Stimulated activated CD8-positive, alpha-beta memory T cell treated with anti-CD3 and anti-CD28 coated beads, Interleukin-4, amount 100 ng/mL, for 1 hour (primary cell): Measurements from ENCODE around the gene TSC2.
"Not testable (repeated sequence)": the region's sequence is repeated elsewhere in the genome, so short reads cannot be mapped to it uniquely, and the experiment has no call there.

ENCODE experiments used
- DNase-seq, 2 donors: peaks; one replicate each; pipeline ENCODE4 v3.0.0-alpha.2; 2020; ENCODE audit warnings: low read depth in 2 of 2, low spot score in 1 of 2

Gene TSC2

DNA sequence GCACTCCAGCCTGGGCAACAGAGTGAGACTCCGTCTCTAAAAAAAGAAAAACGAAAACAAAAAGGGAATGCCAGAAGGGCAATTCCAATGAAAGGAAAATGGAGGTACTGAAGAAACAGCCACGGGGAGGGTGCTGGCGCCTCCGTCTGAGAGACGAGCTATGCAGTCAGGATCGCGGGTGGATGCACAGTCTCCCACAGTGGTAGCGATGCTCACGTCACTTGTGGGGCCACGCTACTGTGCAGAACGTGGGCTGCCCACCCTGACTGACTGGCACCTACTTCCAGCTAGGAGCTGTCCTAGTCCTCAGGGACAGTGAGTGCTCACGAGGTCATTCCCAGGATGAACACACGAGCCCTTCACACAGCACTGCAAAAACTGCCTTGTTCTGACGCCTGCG, 53.8 kb downstream of the TSC2 start:
- DNase-seq = not testable (repeated sequence)

DNA sequence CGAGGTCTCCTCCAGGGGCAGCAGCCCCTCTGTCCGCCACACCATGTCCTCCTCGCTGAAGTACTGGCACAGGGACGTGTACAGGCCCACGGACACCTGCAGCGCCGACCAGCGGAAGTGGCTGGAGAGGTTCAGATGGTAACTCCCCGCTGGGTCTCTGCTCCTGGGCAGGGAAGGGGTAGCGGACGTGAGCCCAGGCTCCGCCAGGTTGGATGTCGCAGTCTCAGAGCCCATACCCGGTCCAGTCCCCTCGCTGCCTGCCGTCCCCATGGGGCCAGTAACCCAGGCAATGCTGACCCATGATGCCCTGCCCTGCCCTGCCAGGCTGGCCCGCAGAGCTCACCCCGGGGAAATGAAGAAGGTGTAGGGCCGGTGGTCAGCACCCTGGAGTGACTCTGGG, 54.7 kb downstream of the TSC2 start:
- no peak for DNase-seq

DNA sequence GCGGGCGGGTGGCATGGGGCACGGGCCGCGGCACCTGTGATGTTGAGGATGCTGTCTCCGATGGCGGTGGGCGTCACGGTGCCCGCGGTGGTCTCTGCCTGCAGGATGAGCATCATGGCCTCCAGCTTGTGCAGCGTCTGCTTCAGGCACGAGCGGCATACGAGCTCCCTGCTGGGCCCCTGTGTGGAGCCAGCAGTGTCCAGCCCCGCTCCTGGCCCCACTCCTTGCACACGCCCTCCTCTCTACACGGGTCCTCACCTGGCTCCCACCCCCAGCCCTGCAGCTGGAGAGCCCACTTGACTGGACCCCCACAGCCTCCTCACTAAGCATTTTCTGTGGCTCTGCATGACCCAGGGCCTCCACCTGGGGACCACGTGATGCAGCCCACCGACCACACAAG, 56.7 kb downstream of the TSC2 start:
- DNase-seq = not testable (repeated sequence)

DNA sequence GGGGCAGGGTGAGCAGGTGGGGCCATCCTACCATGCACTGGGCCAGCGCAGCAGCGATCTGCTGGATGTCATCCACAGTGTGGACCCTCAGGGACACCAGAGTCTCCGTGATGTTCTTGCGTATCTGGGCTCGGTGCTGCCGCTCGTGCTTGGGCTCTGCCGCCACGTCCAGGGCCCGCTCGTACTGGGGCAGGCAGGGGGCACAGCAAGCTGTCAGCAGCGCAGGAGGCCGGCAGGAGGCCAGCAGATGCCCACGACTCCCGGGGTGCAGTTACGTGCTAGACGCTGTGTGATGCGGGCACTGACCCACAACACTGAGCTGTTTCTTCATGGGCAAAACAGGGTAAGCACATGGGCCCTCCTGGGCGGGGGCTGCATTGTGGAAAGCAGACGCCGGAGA, 57.5 kb downstream of the TSC2 start:
- not testable (repeated sequence) for DNase-seq

DNA sequence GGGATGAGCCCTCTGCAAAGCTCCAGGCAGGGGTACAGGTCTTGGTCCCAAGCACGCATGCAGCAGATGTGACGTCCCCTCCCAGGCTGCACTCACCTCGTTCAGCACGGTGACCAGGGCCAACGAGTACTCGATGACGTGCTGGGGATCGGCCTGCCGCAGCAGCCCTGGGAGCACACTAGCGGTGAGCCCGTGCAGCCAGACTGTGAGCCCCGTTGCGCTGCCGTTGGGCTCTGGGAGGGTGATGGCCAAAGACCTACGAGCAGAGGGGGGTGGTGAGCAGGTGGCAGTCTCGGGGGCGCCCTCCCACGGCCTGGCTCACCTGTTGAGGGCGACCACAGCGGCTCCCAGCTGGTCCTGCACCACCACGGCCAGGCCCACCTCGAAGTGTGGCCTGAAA, 58.0 kb downstream of the TSC2 start:
- not testable (repeated sequence) for DNase-seq

DNA sequence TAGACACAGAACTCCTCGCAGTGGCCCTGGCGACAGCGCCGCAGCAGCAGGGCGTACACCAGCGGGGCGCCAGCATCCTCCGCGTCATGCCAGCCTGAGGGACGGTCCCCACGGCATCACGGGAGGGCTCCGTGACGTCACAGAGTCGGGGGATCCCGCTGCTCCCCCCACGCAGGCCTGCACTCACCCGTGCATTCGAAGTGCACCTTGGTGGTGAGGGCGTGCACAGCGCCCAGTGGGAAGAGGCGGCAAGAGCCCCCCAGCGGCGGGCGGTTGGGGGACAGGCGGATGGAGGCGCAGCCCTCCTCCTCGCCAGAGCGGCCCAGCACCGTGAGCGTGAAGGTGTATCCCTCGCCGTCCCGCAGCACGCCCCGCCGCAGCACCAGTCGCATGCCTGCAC, 58.4 kb downstream of the TSC2 start:
- DNase-seq = not testable (repeated sequence)

DNA sequence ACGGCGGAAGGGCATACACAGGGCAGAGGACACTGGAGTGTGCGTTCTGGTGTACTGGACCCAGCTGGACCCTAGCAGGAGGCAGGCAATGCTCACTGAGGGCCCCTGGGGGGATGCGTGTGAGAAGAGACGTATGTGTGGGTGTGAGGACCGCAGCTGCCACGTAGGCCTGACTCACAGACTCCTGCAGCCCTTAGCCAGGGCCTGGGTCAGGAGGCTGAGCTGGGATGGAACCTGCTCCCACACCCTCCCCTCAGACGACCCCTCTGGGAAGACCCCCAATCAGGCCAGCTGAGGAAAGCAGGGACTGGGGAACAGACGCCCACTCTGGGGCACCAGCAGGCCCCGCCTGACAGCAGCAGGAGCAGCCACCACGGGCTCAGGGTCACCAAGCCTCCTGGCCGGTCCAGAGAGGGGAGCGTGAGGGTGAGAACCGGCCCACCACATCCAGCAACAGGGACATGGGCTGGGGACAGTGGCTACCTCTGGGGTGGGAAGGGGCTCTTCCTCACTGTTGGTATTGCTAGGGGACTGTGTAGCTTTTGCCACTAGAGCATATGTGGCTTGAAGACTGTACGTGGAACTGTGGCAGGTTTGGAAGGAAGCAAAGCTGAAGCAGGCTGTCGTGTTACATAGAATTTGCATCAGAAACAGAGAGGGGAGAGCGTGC, 59.5 kb downstream of the TSC2 start:
- not testable (repeated sequence) for DNase-seq

DNA sequence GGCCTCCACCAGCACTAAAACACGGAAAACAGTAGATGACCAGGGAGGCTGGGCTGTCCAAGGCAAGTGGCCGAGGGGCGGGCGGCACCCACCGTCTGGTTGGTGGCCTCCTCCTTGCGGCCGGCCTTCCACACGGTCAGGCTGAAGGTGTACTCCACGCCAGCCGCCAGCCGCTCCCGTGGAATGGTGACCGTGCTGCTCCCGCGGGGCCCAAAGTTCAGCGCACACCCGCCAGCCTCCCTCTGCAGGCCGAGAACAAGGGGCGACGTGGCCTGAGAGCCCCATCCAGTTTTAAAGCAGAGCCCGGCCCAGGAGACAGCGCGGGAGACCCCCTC, 60.0 kb downstream of the TSC2 start:
- DNase-seq = not testable (repeated sequence)

DNA sequence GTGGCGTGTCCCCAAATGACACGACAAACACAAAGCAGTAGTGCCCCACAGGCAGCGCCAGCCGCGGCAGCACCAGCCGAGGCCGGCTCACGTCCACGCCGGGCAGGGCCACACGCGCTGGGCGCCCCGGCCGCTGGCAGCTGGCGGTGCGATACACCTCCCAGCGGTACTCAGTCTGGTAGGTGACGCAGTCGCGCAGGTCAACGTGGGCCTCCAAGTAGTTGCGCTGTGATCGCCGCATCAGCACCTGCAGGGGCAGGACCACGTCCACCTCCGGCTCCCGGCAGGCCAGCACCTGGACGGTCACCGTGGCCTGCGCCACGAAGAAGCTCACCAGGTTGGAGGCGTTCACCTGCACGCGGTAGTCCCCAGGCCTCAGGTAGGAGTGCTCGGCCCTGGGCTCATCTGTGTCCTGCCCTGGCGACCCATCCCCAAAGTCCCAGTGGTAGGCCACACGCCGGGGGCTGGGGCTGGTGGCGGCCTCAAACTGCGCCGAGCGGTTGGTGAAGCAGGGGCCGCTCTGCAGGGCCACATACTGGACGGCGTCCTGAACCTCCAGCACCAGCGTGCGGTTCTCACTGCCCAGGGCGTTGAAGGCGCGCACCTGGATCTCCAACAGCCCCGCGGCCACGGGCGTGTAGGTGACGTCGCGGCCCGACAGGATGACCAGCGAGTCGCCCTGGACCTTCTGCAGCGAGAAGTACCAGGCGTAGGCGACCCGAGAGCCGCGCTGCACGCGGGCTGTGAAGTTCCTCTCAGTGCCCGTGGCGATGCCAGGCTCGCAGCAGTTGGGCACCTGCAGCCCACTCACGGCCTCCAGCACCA, 60.9 kb downstream of the TSC2 start:
- DNase-seq = not testable (repeated sequence)

DNA sequence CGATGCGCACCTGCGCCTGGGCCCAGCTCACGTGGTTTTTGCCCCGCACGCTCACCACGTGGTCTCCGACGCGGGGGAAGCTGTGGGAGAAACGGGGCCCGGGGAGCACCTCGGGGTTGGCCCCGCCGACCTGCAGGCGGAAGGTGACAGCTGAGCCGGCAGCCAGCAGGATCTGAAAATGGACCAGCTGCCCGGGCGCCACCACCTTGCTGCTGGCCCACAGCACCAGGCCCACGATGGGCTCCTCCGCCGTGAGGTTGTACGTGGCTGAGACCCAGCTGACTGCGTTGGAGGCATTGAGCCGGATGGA, 61.4 kb downstream of the TSC2 start:
- not testable (repeated sequence) for DNase-seq

DNA sequence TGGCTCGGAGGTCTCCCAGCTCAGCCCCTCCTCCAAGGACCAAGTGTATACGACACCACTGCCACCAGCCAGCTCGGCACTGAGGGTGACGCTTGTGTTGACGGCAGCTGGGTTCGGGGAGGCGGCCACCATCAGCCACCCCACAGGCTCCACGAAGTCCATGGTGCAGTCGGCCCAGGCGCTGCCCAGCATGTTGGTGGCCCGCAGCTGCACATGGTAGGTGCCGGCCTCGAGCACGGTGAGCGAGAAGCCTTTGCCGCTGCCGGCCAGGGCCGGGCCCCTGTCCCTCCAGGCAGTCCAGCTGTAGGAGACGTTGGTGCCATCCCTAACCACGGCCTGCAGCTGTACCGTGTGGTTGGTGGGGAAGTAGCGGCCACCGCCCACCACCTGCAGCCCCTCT, 62.1 kb downstream of the TSC2 start:
- DNase-seq = not testable (repeated sequence)

DNA sequence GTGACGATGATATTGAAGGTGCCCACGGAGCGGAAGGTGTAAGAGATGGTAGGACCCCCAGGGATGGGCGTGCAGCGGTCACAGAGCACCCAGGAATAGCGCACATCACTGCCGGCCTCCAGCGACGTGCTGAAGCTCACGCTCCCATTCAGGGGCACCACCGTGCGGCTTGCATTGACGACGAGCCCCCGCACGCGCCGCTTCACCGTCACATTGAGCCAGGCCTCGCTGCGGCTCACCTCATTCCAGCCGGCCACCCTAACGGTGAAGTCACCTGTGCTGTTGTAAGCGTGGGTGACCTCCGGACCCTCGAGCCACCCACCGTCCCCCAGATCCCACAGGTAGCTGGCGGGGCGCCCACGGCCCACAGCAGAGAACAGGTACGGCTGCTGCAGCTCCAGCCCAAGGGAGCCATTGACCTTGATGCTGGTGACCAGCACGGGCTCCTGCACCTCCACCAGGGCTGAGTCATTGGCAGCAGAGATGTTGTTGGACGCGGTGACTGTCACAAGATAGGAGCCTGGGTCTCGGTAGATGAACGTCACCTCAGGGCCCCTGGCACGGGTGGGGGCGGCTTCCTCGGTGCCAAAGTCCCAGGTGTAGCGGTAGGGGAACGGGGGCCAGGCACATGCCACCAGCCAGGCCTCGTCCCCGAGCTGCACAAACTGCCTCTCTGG, 62.7 kb downstream of the TSC2 start:
- not testable (repeated sequence) for DNase-seq

DNA sequence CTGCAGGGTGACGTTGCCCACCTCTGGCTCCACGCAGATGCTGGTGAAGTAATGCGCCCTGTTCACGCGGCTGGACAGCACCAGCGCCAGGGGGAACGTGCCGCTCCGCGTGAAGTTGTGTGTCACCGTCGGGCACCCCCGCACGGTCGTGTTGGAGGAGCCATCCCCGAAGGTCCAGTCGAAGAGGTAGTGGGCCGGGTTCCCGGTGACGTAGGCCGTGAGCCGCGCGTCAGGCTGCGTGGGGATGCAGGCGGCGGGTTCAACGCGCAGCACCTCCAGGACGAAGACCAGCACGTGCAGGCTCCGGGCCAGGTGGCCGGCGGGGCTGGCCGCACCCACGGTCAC, 63.2 kb downstream of the TSC2 start:
- DNase-seq = not testable (repeated sequence)

DNA sequence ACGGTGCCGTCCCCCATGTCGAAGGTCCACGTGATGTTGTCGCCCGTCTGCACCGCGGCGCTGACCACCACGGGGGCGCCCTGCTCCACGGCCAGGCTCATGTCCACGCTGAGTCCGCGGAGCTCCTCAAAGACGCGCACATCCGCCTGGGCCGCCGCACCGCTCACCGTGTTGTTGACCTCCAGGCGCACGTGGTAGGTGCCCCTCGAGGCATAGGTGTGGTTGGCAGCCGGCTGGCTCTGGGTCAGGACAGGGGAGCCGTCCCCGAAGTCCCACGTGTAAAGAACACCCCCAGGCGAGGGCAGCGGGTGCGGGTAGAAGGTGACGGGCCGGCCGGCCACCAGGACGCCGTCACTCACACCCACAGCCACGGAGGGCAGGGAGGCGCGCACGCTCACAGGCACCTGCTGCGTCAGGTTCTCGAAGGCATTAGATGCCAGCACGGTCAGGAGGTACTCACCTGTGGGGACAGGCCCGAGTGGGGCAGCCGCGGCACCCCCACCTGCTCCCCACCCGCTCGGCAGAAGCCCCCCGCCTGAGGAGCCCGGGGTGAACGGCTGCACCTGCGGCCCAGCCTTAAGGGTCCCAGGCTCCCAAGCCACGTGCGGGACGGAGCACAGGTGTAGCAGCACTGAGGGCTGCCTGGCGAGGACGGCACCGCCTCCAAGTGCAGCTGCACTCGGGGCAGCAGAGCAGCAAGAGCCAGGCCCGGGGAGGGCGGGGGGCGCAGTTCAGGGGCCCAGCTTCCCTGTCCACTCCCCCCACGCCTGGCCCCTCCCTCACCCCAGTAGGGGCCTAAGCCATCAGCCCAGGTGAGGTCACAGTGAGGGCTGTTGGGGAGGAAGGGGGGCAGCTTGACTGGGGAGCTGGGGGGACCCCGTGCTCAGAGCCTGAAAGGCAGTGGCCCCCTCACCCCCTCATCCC, 63.9 kb downstream of the TSC2 start:
- not testable (repeated sequence) for DNase-seq

DNA sequence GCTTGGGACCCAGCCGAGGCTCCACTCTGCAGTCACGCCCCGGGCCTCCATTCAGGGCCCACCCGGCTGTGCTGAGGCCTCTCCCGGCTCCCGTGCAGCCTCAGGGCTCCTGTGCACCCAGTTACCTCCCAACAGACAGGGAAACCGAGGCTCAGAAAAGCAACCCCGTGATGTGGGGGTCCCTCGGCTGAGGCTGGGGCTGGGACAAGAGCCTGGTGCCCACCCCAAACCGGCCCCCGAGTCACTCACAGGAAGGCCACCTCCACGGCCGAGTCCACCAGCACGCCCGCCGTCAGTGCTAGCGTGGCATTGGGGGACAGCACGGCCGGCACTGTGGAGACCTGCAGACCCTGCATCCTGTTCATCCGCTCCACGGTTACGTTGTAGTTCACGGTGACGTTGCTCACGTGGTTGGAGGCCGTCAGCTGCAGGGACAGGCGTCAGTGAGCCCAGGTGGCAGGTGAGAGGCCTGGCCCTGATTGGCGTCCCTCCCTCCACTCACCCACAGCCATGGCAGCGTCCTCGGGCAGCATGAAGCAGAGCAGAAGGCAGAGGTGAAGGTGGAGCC, 64.8 kb downstream of the TSC2 start:
- not testable (repeated sequence) for DNase-seq

DNA sequence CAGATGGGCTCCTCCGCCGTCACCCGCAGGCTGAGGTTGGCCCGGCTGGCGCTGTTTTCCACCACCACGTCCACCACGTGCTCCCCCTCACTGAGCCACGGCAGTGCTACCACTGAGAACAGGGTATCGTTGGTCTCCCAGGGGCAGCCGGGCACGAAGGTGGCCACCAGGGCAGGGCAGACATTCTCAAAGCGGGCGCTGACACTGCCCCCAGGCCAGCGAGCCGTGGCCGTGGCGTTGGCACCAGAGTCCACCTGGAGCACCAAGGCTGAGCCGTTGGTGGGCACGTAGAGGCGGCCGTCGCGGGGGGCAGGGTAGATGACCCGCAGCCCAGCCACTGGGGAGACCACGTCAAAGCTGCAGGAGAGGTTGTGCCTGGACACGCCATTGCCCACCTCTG, 66.4 kb downstream of the TSC2 start:
- not testable (repeated sequence) for DNase-seq

DNA sequence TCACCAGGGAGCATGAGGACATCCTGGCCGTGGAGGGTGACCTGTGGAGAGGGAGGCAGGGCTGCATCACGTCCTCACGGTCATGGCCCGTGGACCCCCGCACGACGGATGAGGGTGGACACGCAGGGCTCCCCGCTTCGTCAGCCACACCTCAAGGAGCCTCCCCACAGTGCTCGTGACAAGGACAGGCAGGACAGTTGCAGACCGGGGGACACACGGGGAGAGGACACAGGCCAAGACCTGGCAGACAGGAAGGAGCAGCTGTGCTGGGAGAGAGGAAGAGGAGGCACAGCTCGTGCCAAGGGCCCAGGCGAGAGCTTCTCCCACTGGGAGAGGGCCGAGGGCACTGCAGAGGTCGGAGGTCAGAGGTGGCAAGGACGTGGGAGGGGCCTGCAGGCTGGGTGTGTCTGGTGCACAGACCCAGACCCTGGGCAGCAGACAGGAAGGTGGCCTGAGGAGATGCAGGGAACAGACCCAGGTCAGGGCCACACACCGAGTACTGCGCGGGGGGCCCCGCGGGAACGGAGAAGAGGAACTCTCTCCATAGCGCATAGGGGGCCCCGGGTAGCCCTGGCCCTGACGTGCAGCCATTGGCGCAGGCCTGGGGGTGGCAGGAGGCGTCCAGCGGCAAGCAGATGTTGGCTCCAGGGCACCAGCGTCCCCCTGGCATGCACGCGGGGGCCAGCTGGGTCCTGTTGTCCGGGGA, 67.3 kb downstream of the TSC2 start:
- DNase-seq = not testable (repeated sequence)

DNA sequence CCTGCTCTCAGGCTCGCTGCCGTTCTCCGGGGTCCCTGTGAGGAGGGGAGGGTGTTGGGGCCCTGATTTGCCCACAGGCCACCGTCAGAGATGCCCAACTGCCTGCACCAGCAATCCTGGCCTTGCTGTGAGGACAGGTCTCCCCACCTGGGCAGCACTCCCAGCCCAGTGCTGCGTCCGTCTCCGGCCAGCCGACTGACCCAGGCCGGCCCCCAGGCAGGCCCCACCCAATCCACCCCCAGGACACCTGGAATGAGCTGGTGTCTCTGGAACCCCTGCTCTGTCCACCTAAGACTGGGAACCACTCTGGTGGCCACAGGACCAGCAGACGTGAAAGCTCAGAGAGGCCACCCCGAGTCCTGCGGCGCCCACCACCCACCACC, 67.8 kb downstream of the TSC2 start:
- no peak for DNase-seq

DNA sequence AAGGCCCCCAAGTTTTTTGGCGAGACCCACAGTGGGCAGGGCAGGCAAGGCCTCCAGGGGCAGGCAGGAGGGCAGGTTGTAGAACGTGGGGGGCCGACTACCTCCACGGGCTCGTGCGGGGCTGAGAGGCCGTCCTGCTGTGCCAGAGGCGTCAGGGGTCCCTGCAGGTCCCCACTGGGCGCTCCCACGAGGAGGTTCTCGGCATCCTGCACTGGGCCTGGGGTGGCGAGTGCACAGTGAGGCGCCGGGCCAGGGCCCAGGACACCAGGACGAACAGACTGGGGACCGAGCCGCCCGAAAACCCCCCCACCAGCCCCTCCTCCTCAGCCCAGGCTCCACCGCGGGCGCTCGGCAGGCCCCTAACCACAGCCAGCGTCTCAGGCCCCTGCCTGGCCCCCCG, 68.6 kb downstream of the TSC2 start:
- not testable (repeated sequence) for DNase-seq

DNA sequence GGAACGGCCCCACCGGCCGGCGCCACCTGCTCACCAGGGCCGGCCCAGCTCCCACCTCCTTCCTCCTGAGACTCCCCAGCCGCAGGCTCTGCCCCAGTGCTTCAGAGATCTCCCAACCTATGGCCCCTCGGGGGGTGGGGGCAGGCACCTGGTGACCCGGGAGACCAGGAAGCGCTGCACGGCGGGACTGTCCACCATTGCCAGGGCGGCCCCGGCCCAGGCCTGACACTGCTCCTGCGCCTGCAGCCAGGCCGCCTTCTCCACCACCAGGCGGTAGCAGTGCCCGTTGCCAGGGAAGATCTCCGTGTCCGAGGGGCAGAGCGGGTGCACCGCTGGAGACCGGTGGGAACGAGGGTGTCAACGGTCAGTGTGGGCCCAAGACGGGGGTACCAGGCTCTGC, 69.6 kb downstream of the TSC2 start:
- not testable (repeated sequence) for DNase-seq
